Activated naive CD4-positive, alpha-beta T cell treated with anti-CD3 and anti-CD28 coated beads, Interleukin-2, amount 50 U/mL, for 24 hours (primary cell): ENCODE results near the gene METTL16.

Experiments
- H3K27ac Mint-ChIP-seq: one replicate; pipeline ENCODE4 v1.8.0; 2021; ENCODE audit warnings: mild to moderate bottlenecking, mixed read lengths
- H3K27me3 Mint-ChIP-seq: one replicate; pipeline ENCODE4 v1.8.0; 2021; ENCODE audit warnings: mixed read lengths
- H3K36me3 Mint-ChIP-seq: one replicate; pipeline ENCODE4 v1.8.0; 2021; ENCODE audit warnings: mixed read lengths
- H3K4me1 Mint-ChIP-seq: one replicate; pipeline ENCODE4 v1.8.0; 2021; ENCODE audit warnings: mixed read lengths
- H3K4me3 Mint-ChIP-seq: one replicate; pipeline ENCODE4 v1.8.0; 2021; ENCODE audit warnings: mild to moderate bottlenecking, mixed read lengths
- H3K9me3 Mint-ChIP-seq: one replicate; pipeline ENCODE4 v1.8.0; 2021; ENCODE audit warnings: mixed read lengths

The METTL16 gene

GRCh38 chr17:2378905-2379304, 132.8 kb downstream of the METTL16 start:
- Mint-ChIP-seq H3K27ac (no peak overlapping the region), H3K36me3 (no peaks in the 10 kb centered on the region), H3K27me3 (no peaks in the 10 kb centered on the region), H3K4me3 (no peak overlapping the region), H3K9me3 (no peaks in the 10 kb centered on the region), H3K4me1 (peaks cover 4% of the 10 kb centered on the region)

GRCh38 chr17:2377659-2378058, 134.0 kb downstream of the METTL16 start:
- no peaks in the 10 kb centered on the region for H3K27me3 Mint-ChIP-seq
- H3K4me3 Mint-ChIP-seq = no peak overlapping the region
- H3K27ac Mint-ChIP-seq = no peak overlapping the region
- no peaks in the 10 kb centered on the region for H3K9me3 Mint-ChIP-seq
- H3K36me3 Mint-ChIP-seq = no peaks in the 10 kb centered on the region
- H3K4me1 Mint-ChIP-seq = peaks cover 3% of the 10 kb centered on the region

GRCh38 chr17:2376107-2376506, 135.6 kb downstream of the METTL16 start:
- no peaks in the 10 kb centered on the region for H3K9me3 Mint-ChIP-seq
- H3K27me3 Mint-ChIP-seq = no peaks in the 10 kb centered on the region
- no peak overlapping the region for H3K4me3 Mint-ChIP-seq
- H3K27ac Mint-ChIP-seq = no peak overlapping the region
- no peaks in the 10 kb centered on the region for H3K4me1 Mint-ChIP-seq
- peaks cover 1% of the 10 kb centered on the region for H3K36me3 Mint-ChIP-seq

- no peaks in the 10 kb centered on the region for H3K4me1 Mint-ChIP-seq
- H3K9me3 Mint-ChIP-seq = no peaks in the 10 kb centered on the region
- peaks cover 1% of the 10 kb centered on the region for H3K36me3 Mint-ChIP-seq
- no peak overlapping the region for H3K4me3 Mint-ChIP-seq
- no peak overlapping the region for H3K27ac Mint-ChIP-seq
- H3K27me3 Mint-ChIP-seq = no peaks in the 10 kb centered on the region
Measured at GRCh38 chr17:2375406-2375805, 136.3 kb downstream of the METTL16 start.

- Mint-ChIP-seq H3K4me3 (no peak overlapping the region), H3K27me3 (no peaks in the 10 kb centered on the region), H3K9me3 (no peaks in the 10 kb centered on the region), H3K36me3 (peaks cover 1% of the 10 kb centered on the region), H3K27ac (peak overlapping the region; percentile 38), H3K4me1 (no peaks in the 10 kb centered on the region)
Measured at GRCh38 chr17:2374549-2375285, 137.0 kb downstream of the METTL16 start.

- Mint-ChIP-seq H3K9me3 (no peaks in the 10 kb centered on the region), H3K4me3 (no peak overlapping the region), H3K36me3 (peaks cover 1% of the 10 kb centered on the region), H3K4me1 (no peaks in the 10 kb centered on the region), H3K27me3 (no peaks in the 10 kb centered on the region), H3K27ac (no peak overlapping the region)
Measured at GRCh38 chr17:2373179-2373578, 138.5 kb downstream of the METTL16 start.

- Mint-ChIP-seq H3K4me1 (no peaks in the 10 kb centered on the region), H3K27ac (no peak overlapping the region), H3K27me3 (no peaks in the 10 kb centered on the region), H3K36me3 (peaks cover 1% of the 10 kb centered on the region), H3K9me3 (no peaks in the 10 kb centered on the region), H3K4me3 (no peak overlapping the region)
Measured at GRCh38 chr17:2372681-2373080, 139.0 kb downstream of the METTL16 start.

GRCh38 chr17:2372180-2372579, 139.5 kb downstream of the METTL16 start:
- Mint-ChIP-seq H3K9me3 (no peaks in the 10 kb centered on the region), H3K27ac (no peak overlapping the region), H3K36me3 (peaks cover 1% of the 10 kb centered on the region), H3K4me3 (no peak overlapping the region), H3K4me1 (no peaks in the 10 kb centered on the region), H3K27me3 (no peaks in the 10 kb centered on the region)

GRCh38 chr17:2371183-2372130, 140.2 kb downstream of the METTL16 start:
- H3K36me3 Mint-ChIP-seq = peaks cover 1% of the 10 kb centered on the region
- H3K27me3 Mint-ChIP-seq = no peaks in the 10 kb centered on the region
- no peak overlapping the region for H3K4me3 Mint-ChIP-seq
- H3K27ac Mint-ChIP-seq = peak overlapping the region; percentile 65
- no peaks in the 10 kb centered on the region for H3K4me1 Mint-ChIP-seq
- H3K9me3 Mint-ChIP-seq = no peaks in the 10 kb centered on the region

- Mint-ChIP-seq H3K4me1 (no peaks in the 10 kb centered on the region), H3K27me3 (no peaks in the 10 kb centered on the region), H3K4me3 (no peak overlapping the region), H3K36me3 (peaks cover 1% of the 10 kb centered on the region), H3K27ac (no peak overlapping the region), H3K9me3 (no peaks in the 10 kb centered on the region)
Measured at GRCh38 chr17:2370211-2370589, 141.5 kb downstream of the METTL16 start.

GRCh38 chr17:2369551-2370210, 142.0 kb downstream of the METTL16 start:
- Mint-ChIP-seq H3K4me3 (no peak overlapping the region), H3K36me3 (peaks cover 1% of the 10 kb centered on the region), H3K4me1 (no peaks in the 10 kb centered on the region), H3K9me3 (no peaks in the 10 kb centered on the region), H3K27me3 (no peaks in the 10 kb centered on the region), H3K27ac (no peak overlapping the region)

GRCh38 chr17:2369039-2369438, 142.6 kb downstream of the METTL16 start:
- H3K36me3 Mint-ChIP-seq = peaks cover 1% of the 10 kb centered on the region
- no peaks in the 10 kb centered on the region for H3K9me3 Mint-ChIP-seq
- no peak overlapping the region for H3K27ac Mint-ChIP-seq
- no peak overlapping the region for H3K4me3 Mint-ChIP-seq
- no peaks in the 10 kb centered on the region for H3K4me1 Mint-ChIP-seq
- H3K27me3 Mint-ChIP-seq = no peaks in the 10 kb centered on the region

- H3K9me3 Mint-ChIP-seq = no peaks in the 10 kb centered on the region
- H3K4me3 Mint-ChIP-seq = no peak overlapping the region
- H3K27me3 Mint-ChIP-seq = no peaks in the 10 kb centered on the region
- peaks cover 1% of the 10 kb centered on the region for H3K36me3 Mint-ChIP-seq
- H3K4me1 Mint-ChIP-seq = no peaks in the 10 kb centered on the region
- H3K27ac Mint-ChIP-seq = no peak overlapping the region
Measured at GRCh38 chr17:2368359-2368758, 143.3 kb downstream of the METTL16 start.

- Mint-ChIP-seq H3K4me1 (no peaks in the 10 kb centered on the region), H3K9me3 (no peaks in the 10 kb centered on the region), H3K27me3 (no peaks in the 10 kb centered on the region), H3K4me3 (no peak overlapping the region), H3K36me3 (peaks cover 1% of the 10 kb centered on the region), H3K27ac (no peak overlapping the region)
Measured at GRCh38 chr17:2366747-2367494, 144.8 kb downstream of the METTL16 start.
